Measurements from ENCODE around the gene PDP2. TPM values are rescaled to one million over a fixed set of nuclear protein-coding genes. Genes with fewer than 3 reads are reported as not detected.

Gene PDP2
- total and polyA plus RNA-seq, 2 of the 4 experiments (the other 2 are of a cell fraction) = 5.3 to 16.8 TPM

DNA sequence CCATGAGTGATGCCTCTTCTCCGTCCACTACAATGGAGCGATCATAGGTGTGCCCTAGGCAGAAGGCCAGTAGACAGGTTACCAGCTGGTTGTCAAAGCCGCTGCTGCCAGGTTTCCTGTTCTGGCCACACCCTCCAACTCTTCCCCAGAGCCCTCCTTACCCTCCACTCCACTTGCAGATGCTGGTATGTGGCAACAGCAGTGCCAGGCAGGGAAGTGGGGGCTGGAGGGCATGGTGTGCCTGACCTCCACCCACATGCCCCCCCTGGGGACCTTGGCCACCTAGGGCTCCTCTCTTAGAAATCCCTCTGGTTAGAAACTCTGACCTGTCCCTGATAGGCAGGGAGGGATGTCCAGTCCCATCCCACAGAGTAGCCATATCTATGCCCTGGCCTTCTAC is 43.6 kb downstream of the PDP2 start:
- dilution Hi-C loops (cut with HindIII; ENCODE audit: low sequenced_read_pairs, unreplicated experiment) = no loop called here
- CTCF ChIA-PET = no interaction called here

More for the DNA sequence above, 43.6 kb downstream of the PDP2 start:
- TF ChIP-seq RAD21 (IDR thresholded peaks at IDR 0.05; ENCODE audit: low read length) = no peak
- no peak for TF ChIP-seq CHD1 (IDR thresholded peaks at IDR 0.05; ENCODE audit: low read depth, low read length)
- TF ChIP-seq MAZ (IDR thresholded peaks at IDR 0.05; ENCODE audit: borderline replicate concordance, low read depth, low read length) = no peak
- TF ChIP-seq MAFK (IDR thresholded peaks at IDR 0.05; ENCODE audit: low read depth, low read length) = no peak
- TF ChIP-seq, protein P1, sequence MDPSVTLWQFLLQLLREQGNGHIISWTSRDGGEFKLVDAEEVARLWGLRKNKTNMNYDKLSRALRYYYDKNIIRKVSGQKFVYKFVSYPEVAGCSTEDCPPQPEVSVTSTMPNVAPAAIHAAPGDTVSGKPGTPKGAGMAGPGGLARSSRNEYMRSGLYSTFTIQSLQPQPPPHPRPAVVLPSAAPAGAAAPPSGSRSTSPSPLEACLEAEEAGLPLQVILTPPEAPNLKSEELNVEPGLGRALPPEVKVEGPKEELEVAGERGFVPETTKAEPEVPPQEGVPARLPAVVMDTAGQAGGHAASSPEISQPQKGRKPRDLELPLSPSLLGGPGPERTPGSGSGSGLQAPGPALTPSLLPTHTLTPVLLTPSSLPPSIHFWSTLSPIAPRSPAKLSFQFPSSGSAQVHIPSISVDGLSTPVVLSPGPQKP (IDR thresholded peaks at IDR 0.05; ENCODE audit: borderline replicate concordance, low read depth, low read length) = no peak
- TF ChIP-seq BHLHE40 (IDR thresholded peaks at IDR 0.05; ENCODE audit: low read depth, low read length) = no peak
- no peak for TF ChIP-seq CEBPB (IDR thresholded peaks at IDR 0.05; ENCODE audit: low read depth, low read length)
- TF ChIP-seq SMC3 (IDR thresholded peaks at IDR 0.05; ENCODE audit: low read depth, low read length) = no peak
- no peak for TF ChIP-seq POLR2A (IDR thresholded peaks at IDR 0.05; ENCODE audit: low read depth, low read length)
- TF ChIP-seq MXI1 (IDR thresholded peaks at IDR 0.05; ENCODE audit: borderline replicate concordance, low read depth, low read length) = no peak
- peaks cover 27% of the 10 kb centered on the region for H3K4me1 ChIP-seq (ENCODE audit: control insufficient read depth, insufficient read depth, low read length)
- WGBS, 2 experiments (ENCODE audit: extremely low coverage in 2 of 2, insufficient read length in 1 of 2) = no CpG with 5 or more reads among the region's 3 CpGs
- H3K36me3 ChIP-seq (ENCODE audit: control insufficient read depth, insufficient read depth, low read length) = no peaks in the 10 kb centered on the region
- H3K56ac ChIP-seq (ENCODE audit: extremely low read depth, insufficient read depth, low read length) = no peak overlapping the region
- no peak overlapping the region for H2BK120ac ChIP-seq (ENCODE audit: low read depth, low read length)
- H3K9me1 ChIP-seq (ENCODE audit: insufficient read depth, low read length) = peaks cover 24% of the 10 kb centered on the region
- no peak overlapping the region for H3K23ac ChIP-seq (ENCODE audit: low read depth, low read length)
- no peak overlapping the region for H2BK20ac ChIP-seq (ENCODE audit: low read depth, low read length)
- H3K14ac ChIP-seq (replicated peaks; ENCODE audit: low read depth, low read length) = no peak overlapping the region
- H2AK5ac ChIP-seq (ENCODE audit: low read depth, low read length) = peak overlapping the region; percentile 30; the same call in 1 of the 2 replicates
- no peak overlapping the region for H3K4ac ChIP-seq (ENCODE audit: low read depth, low read length)
- no peak overlapping the region for H4K91ac ChIP-seq (ENCODE audit: insufficient read depth, low read depth, low read length)
- no peak overlapping the region for H3K18ac ChIP-seq (ENCODE audit: low read depth, low read length)
- H2BK15ac ChIP-seq (ENCODE audit: low read depth, low read length) = no peak overlapping the region
- H3K27ac ChIP-seq (ENCODE audit: insufficient read depth, low read length) = no peak overlapping the region
- H3K79me1 ChIP-seq (ENCODE audit: low read depth in 1 of 2, low read length in 2 of 2) = no peaks in the 10 kb centered on the region
- ATAC-seq (ENCODE audit: low read depth) = no peak
- no peak overlapping the region for H2AFZ ChIP-seq (replicated peaks; ENCODE audit: low read length, poor library complexity)
- no peak overlapping the region for H2AK9ac ChIP-seq (replicated peaks; ENCODE audit: low read depth, low read length, poor library complexity)
- H3K4me2 ChIP-seq (ENCODE audit: low read depth, low read length) = no peak overlapping the region
- POLR2A ChIA-PET (ENCODE audit: unreplicated experiment) = no interaction called here
- H3K9ac ChIP-seq (ENCODE audit: low read depth, low read length) = no peak overlapping the region
- no TSS peak for BruUV-seq (replicated peaks)
- no peak overlapping the region for H2BK5ac ChIP-seq (ENCODE audit: low read depth, low read length, poor library complexity, severe bottlenecking)
- intact Hi-C loops (cut with micrococcal nuclease) = no loop called here
- no peaks in the 10 kb centered on the region for H3K9me3 ChIP-seq (ENCODE audit: control insufficient read depth, insufficient read depth, low read length)
- no peak for DNase-seq
- no peak overlapping the region for H3K4me3 ChIP-seq (ENCODE audit: insufficient read depth, low read depth, low read length)
- peaks cover 18% of the 10 kb centered on the region for H3K27me3 ChIP-seq (ENCODE audit: control insufficient read depth, insufficient read depth, low read length)
- H4K20me1 ChIP-seq (ENCODE audit: insufficient read depth, low read length) = no peaks in the 10 kb centered on the region
- no peak overlapping the region for H4K8ac ChIP-seq (ENCODE audit: low read depth in 2 of 2, low read length in 2 of 2)
- H4K5ac ChIP-seq (ENCODE audit: low read depth, low read length) = no peak overlapping the region
- in situ Hi-C loops (cut with MboI; ENCODE audit: low sequenced_read_pairs) = no loop called here
